ENCODE results near the gene CEBPE. TPM values are rescaled to one million over a fixed set of nuclear protein-coding genes. Genes with fewer than 3 reads are reported as not detected.

CEBPE gene
- total RNA-seq, 3 donors from 2014 or later = not detected

GRCh38 chr14:23091294-23092225 lies 27.5 kb downstream of the CEBPE start:
- DNase-seq (no peak), ATAC-seq (no peak)
- TF ChIP-seq CTCF (IDR thresholded peaks at IDR 0.05) = no peak
- H3K9me3 ChIP-seq = no peaks in the 10 kb centered on the region
- H3K4me1 ChIP-seq (ENCODE audit: low read depth) = peaks cover 18% of the 10 kb centered on the region
- H3K4me3 ChIP-seq = no peak overlapping the region
- H3K36me3 ChIP-seq (ENCODE audit: low read depth) = peaks cover 12% of the 10 kb centered on the region
- intact Hi-C loops (cut with DNase I, micrococcal nuclease) = loop anchor here in 1 of 2 donors (10.0 kb wide), 1 partner anchor 193 kb away; the partner anchor contains the start of gene HOMEZ

GRCh38 chr14:23090254-23090636 lies 28.8 kb downstream of the CEBPE start:
- TF ChIP-seq CTCF (IDR thresholded peaks at IDR 0.05) = no peak
- no peak for ATAC-seq
- intact Hi-C loops (cut with DNase I, micrococcal nuclease) = loop anchor here in 1 of 2 donors (10.0 kb wide), 1 partner anchor 195 kb away; the partner anchor contains the start of gene HOMEZ
- Histone ChIP-seq H3K4me3 (no peak overlapping the region), H3K9me3 (no peaks in the 10 kb centered on the region), H3K4me1 (ENCODE audit: low read depth) (peaks cover 11% of the 10 kb centered on the region), H3K36me3 (ENCODE audit: low read depth) (peaks cover 14% of the 10 kb centered on the region)
- no peak for DNase-seq

- no peak for TF ChIP-seq CTCF (IDR thresholded peaks at IDR 0.05)
- no peak for DNase-seq
- peaks cover 9% of the 10 kb centered on the region for H3K36me3 ChIP-seq (ENCODE audit: low read depth)
- H3K9me3 ChIP-seq = no peaks in the 10 kb centered on the region
- no peak overlapping the region for H3K4me3 ChIP-seq
- intact Hi-C loops (cut with DNase I, micrococcal nuclease) = loop anchor here in 1 of 2 donors (10.0 kb wide), 1 partner anchor 195 kb away; the partner anchor contains the start of gene HOMEZ
- peaks cover 11% of the 10 kb centered on the region for H3K4me1 ChIP-seq (ENCODE audit: low read depth)
- no peak for ATAC-seq
These were observed 29.4 kb downstream of the CEBPE start for GRCh38 chr14:23089498-23090253.

GRCh38 chr14:23086565-23086964 lies 32.5 kb downstream of the CEBPE start:
- no peak for DNase-seq
- TF ChIP-seq CTCF (IDR thresholded peaks at IDR 0.05) = no peak
- Histone ChIP-seq H3K4me1 (ENCODE audit: low read depth) (no peaks in the 10 kb centered on the region), H3K36me3 (ENCODE audit: low read depth) (peaks cover 14% of the 10 kb centered on the region), H3K4me3 (no peak overlapping the region), H3K9me3 (no peaks in the 10 kb centered on the region)
- peak; percentile 57 for ATAC-seq
- intact Hi-C loops (cut with DNase I, micrococcal nuclease) = no loop called here

- intact Hi-C loops (cut with DNase I, micrococcal nuclease) = no loop called here
- TF ChIP-seq CTCF (IDR thresholded peaks at IDR 0.05) = no peak
- Histone ChIP-seq H3K4me3 (no peak overlapping the region), H3K9me3 (no peaks in the 10 kb centered on the region), H3K4me1 (ENCODE audit: low read depth) (no peaks in the 10 kb centered on the region), H3K36me3 (ENCODE audit: low read depth) (peaks cover 14% of the 10 kb centered on the region)
- DNase-seq (no peak), ATAC-seq (no peak)
These were observed 33.6 kb downstream of the CEBPE start for GRCh38 chr14:23085458-23085857.
